NCI-H2171 treated with DMSO at 0.1 percent for 48 hours (cell line): Measurements from ENCODE around the gene ZDHHC22.
A peak's percentile ranks its signal among the peaks of the same experiment; 100 is the strongest.
"Not testable (repeated sequence)": the region's sequence is repeated elsewhere in the genome, so short reads cannot be mapped to it uniquely, and the experiment has no call there.

ENCODE experiments used
- DNase-seq: peaks from one replicate; lab custom pipeline; 2025; lab: John Stamatoyannopoulos, UW

ZDHHC22 gene, protein sequence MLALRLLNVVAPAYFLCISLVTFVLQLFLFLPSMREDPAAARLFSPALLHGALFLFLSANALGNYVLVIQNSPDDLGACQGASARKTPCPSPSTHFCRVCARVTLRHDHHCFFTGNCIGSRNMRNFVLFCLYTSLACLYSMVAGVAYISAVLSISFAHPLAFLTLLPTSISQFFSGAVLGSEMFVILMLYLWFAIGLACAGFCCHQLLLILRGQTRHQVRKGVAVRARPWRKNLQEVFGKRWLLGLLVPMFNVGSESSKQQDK

DNA sequence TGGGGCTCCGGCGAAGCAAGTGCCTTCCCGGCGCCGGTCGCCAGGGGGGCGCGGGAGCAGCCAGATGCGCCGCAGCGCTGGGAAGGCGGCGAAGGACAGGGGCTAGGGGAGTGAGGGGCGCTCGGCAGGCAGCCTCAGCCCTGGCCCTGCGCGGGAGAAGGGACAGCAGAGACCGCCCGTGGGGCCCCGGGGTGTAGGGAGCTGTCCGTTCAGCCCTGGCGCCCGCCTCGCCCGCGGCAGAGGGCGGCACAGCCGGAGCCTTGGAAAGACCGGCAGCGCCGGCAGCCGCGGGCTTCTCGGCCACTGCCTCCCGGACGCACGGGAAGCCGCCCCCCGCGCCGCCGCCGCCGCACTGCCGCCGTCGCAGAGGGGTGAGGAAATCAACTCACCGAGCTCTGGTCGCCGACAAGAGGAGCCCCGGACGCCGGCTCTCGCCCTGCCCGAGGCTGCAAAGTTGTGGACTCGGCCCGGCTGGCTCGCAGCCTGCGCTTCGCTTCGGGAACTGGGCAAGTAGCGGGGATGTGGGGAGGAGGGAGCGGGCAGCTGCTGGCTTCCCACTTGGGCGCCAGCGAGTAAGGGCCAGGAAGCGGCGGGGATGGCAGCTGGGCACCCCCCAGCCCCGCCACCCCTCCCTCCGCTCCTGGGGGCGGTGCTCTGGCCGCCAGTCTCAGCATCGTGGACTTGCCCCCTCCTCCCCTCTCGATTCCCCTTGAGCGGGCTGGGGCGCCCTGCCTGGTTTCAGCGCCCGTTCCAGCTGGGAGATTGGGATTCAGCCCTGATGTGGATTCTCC, at the start of gene ZDHHC22:
Gene ZDHHC22 (minus strand): TSS at position 578 of the 791 bp plus-strand sequence. CDS start 2,053 bp downstream, outside the sequence.
- DNase-seq = peak; percentile 72

GRCh38 chr14:77190977-77191376, 49.4 kb upstream of the ZDHHC22 start:
- DNase-seq = no peak

DNA sequence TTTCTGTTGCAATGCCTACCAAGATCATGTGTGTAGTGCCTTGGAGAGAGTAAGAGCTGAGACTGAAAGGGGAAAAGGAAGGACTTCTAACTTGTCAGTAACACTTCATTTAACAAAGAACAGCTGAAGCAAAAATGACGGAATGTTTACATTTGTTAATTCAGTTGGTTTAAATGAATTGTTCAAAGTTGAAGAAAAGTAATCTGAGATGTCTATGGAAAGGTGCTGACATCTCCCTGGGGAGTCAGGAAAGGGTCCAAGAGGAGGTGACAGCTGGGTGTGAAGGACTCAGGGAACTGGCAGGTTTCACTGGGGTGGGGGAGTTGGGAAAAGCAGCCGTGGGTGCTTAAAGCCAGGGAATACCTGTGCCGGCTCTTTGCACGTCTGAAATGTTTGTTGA, 47.9 kb upstream of the ZDHHC22 start:
- peak; percentile 96 for DNase-seq

- no peak for DNase-seq
Observed at GRCh38 chr14:77187649-77188012, 46.0 kb upstream of the ZDHHC22 start.

GRCh38 chr14:77186911-77187648, 45.5 kb upstream of the ZDHHC22 start:
- no peak for DNase-seq

DNA sequence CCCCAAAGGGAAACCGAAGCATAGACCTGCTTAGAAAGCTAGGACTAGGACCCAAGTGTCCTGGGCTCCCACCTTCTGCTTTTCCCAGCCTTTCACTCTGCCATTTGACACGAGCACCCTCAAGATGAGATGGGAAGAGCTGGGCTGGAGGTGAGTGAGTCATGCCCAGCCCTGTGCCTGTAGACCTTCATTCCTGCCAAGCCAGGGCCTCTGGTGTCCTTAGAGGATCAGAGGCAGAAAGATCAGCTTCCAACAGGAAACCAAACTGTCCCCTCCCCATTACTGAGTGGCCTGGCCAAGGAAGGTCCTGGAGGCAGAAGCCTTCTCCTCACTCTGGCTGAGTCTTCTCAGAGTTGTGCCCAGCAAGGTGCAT, 43.5 kb upstream of the ZDHHC22 start:
- no peak for DNase-seq

- no peak for DNase-seq
Observed at GRCh38 chr14:77184396-77185092, 43.0 kb upstream of the ZDHHC22 start.

DNA sequence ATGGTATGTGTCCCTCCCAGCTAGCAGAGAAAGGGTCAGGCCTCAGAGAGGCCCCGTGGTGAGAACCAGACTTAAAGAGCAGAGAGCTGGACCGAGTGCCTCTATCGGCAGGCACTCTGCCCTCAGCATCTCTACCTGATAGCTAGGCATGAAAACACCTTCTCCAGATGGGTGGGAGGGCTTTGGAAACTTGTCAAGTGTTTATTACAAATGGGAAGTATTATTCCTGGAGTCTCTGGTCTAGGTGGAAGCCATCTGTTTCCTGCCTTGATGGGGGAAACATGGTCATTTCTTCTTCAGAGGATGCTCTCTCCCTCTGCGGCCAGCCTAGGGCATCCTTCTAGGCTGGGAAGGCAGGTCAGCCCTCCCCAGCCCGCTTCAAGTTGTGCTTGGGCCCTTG, 42.3 kb upstream of the ZDHHC22 start:
- DNase-seq = peak; percentile 94

GRCh38 chr14:77181603-77182437, 40.2 kb upstream of the ZDHHC22 start, which contains the start of gene TMEM63C:
TMEM63C (plus strand) TSS chr14:77181798; CDS start chr14:77218814, 37,016 bp downstream.
- DNase-seq = peak; percentile 99

- no peak for DNase-seq
Observed at GRCh38 chr14:77180726-77181602, 39.4 kb upstream of the ZDHHC22 start.

GRCh38 chr14:77178656-77179055, 37.1 kb upstream of the ZDHHC22 start:
- no peak for DNase-seq

GRCh38 chr14:77177702-77178101, 36.1 kb upstream of the ZDHHC22 start:
- DNase-seq = no peak

- no peak for DNase-seq
Observed at GRCh38 chr14:77175843-77176242, 34.3 kb upstream of the ZDHHC22 start.

GRCh38 chr14:77173911-77174617, 32.5 kb upstream of the ZDHHC22 start:
- not testable (repeated sequence) for DNase-seq

DNA sequence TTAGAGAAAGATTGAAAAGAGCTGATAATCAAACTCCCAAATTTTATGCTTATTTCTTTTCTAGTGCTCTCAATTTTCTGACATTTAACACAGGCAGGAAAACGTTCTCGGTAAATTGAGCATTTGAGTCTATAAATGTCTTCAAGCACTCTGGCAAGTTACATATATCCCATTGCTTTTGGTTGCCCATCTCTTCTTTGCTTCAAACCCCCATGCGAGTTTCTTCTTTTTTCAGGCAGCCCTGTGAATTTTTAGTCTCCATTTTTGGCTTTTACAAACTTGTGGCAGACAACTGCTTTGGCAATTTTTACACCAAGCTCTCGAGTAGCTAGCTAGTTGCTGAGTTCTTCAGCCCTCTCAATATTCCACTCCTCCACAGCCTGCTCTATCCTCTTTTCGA, 31.3 kb upstream of the ZDHHC22 start:
- DNase-seq = no peak

GRCh38 chr14:77170045-77170444, 28.5 kb upstream of the ZDHHC22 start:
- no peak for DNase-seq

DNA sequence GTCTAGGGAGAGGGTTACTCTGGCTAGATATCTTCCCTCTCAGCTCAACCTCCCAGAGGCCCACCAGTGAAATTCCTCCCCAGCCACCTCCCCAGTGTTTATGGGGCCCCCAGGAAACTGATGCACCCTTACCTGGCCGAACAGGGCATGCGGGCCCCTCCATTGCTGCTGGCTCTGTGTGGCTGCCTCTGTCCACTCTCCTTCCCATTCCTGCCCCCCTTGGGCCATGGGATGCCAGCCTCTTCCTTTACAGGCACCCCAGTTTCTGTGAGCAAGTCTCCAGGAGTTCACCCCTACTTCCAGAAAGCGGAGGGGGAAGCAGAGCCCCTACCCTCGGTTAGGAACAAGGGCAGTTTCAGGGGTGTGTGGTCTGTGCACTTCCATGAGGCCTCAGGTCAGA, 19.4 kb upstream of the ZDHHC22 start:
- no peak for DNase-seq

- peak; percentile 76 for DNase-seq
Observed at GRCh38 chr14:77158882-77159255, 17.3 kb upstream of the ZDHHC22 start.

- DNase-seq = peak; percentile 95
Observed at GRCh38 chr14:77158175-77158881, 16.7 kb upstream of the ZDHHC22 start.
